OCI-LY7 (cell line): ENCODE results near the gene CLPSL1.

Experiments used
- CTCF ChIP-seq: fragments of 200-600 bp; sonication (generic); conservative IDR thresholded peaks from 2 replicates; pipeline ENCODE4 v1.5.1; 2014; ENCODE audit warnings: mild to moderate bottlenecking, antibody characterized with exemption, low read length, moderate library complexity, mixed read lengths
- EZH2phosphoT487 ChIP-seq: fragments of 200-600 bp; sonication (generic); IDR thresholded peaks from 2 replicates; pipeline ENCODE4 v1.6.1; 2018; ENCODE audit warnings: low read depth, borderline replicate concordance, mild to moderate bottlenecking, mixed run types, antibody characterized with exemption, low read length, moderate library complexity, mixed read lengths

DNA sequence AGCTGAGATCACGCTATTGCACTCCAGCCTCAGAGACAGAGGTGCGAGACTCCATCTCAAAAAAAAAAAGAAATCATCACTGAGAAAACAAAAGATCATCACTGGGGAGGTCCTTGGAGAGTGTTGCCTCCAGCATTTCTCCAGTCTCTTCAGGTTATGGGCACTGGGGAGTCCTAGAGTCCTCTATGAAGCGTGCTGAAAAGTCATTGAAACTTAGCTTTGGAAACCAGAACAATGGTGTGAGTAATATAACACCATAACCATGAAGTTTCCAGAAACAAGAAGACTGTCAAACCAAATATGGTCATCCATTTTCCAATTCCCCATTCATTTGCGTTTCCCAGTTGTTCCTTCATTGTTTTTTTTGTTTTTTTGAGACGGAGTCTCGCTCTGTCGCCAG is 30.3 kb upstream of the CLPSL1 start:
- TF ChIP-seq CTCF (no peak), EZH2phosphoT487 (no peak)
